Keratinocyte (primary cell): ENCODE results near the gene ME1. TPM values are rescaled to one million over a fixed set of nuclear protein-coding genes. Genes with fewer than 3 reads are reported as not detected.
"Not testable (repeated sequence)": the region's sequence is repeated elsewhere in the genome, so short reads cannot be mapped to it uniquely, and the experiment has no call there.

ENCODE experiments used
- DNase-seq: peaks from one replicate; pipeline ENCODE4 v3.0.0-alpha.2; 2011; ENCODE audit warnings: low read depth, missing footprints, low spot score
- FAIRE-seq: peaks from 2 replicates; lab custom pipeline; 2011; peaks lifted over from hg19 to GRCh38; lab: Jason Lieb, UNC
- H2AFZ ChIP-seq: 2 replicates; pipeline ENCODE4 v1.6.0; 2012; ENCODE audit warnings: low read length, control low read depth, inconsistent platforms; ENCODE audit not compliant: control insufficient read depth
- H3K27ac ChIP-seq: 2 replicates; pipeline ENCODE4 v1.5.1; 2011; ENCODE audit warnings: low read length; ENCODE audit not compliant: control insufficient read depth, insufficient read depth
- H3K27me3 ChIP-seq: 3 replicates; pipeline ENCODE4 v1.6.0; 2011; ENCODE audit warnings: low read length; ENCODE audit not compliant: control insufficient read depth, insufficient read depth; ENCODE audit errors: extremely low read depth
- H3K36me3 ChIP-seq, 2 experiments: 2 replicates in 1 of 2; 3 replicates in 1 of 2; pipeline ENCODE4 v1.5.1; 2011; ENCODE audit warnings: low read length in 2 of 2, mild to moderate bottlenecking in 1 of 2; ENCODE audit not compliant: control insufficient read depth in 2 of 2, insufficient read depth in 2 of 2; ENCODE audit errors: extremely low read depth in 1 of 2
- H3K4me1 ChIP-seq: 3 replicates; pipeline ENCODE4 v1.5.1; 2011; ENCODE audit warnings: low read length; ENCODE audit not compliant: control insufficient read depth, insufficient read depth; ENCODE audit errors: extremely low read depth
- H3K4me2 ChIP-seq: 3 replicates; pipeline ENCODE4 v1.6.0; 2011; ENCODE audit warnings: low read depth, low read length; ENCODE audit not compliant: control insufficient read depth, insufficient read depth; ENCODE audit errors: extremely low read depth
- H3K4me3 ChIP-seq, 3 experiments: fragments of 200-600 bp in 1 of 3; sonication (generic) in 1 of 3; 2 replicates in 2 of 3; 3 replicates in 1 of 3; pipeline ENCODE4 v1.5.1; 2011 to 2016; ENCODE audit warnings: low read length in 3 of 3, mild to moderate bottlenecking in 3 of 3, control low read depth in 2 of 3, inconsistent platforms in 1 of 3, low read depth in 1 of 3, mixed read lengths in 1 of 3, mixed run types in 1 of 3, moderate library complexity in 1 of 3; ENCODE audit not compliant: control insufficient read depth in 2 of 3, insufficient read depth in 2 of 3; ENCODE audit errors: extremely low read depth in 1 of 3
- H3K79me2 ChIP-seq: 2 replicates; pipeline ENCODE4 v1.6.0; 2012; ENCODE audit warnings: low read length; ENCODE audit not compliant: control insufficient read depth, insufficient read depth
- H3K9ac ChIP-seq: 3 replicates; pipeline ENCODE4 v1.6.0; 2011; ENCODE audit warnings: low read length; ENCODE audit not compliant: control insufficient read depth, insufficient read depth; ENCODE audit errors: extremely low read depth
- H3K9me1 ChIP-seq: 3 replicates; pipeline ENCODE4 v1.6.0; 2011; ENCODE audit warnings: low read length; ENCODE audit not compliant: control insufficient read depth, insufficient read depth; ENCODE audit errors: extremely low read depth
- H3K9me3 ChIP-seq: 2 replicates; pipeline ENCODE4 v1.5.1; 2012; ENCODE audit warnings: low read depth, low read length; ENCODE audit not compliant: control insufficient read depth
- H4K20me1 ChIP-seq: 3 replicates; pipeline ENCODE4 v1.6.0; 2011; ENCODE audit warnings: low read length; ENCODE audit not compliant: control insufficient read depth, insufficient read depth; ENCODE audit errors: extremely low read depth
- CTCF ChIP-seq, 3 experiments: IDR thresholded peaks in 1 of 3; conservative IDR thresholded peaks in 1 of 3; optimal IDR thresholded peaks in 1 of 3; 2 replicates in 2 of 3; 3 replicates in 1 of 3; pipeline versions ENCODE3 to v1.5.1; 2011; ENCODE audit warnings: low read length in 3 of 3, mild to moderate bottlenecking in 3 of 3, moderate library complexity in 2 of 3, control low read depth in 1 of 3, inconsistent platforms in 1 of 3; ENCODE audit not compliant: insufficient read depth in 2 of 3; ENCODE audit errors: extremely low read depth in 1 of 3
- EZH2 ChIP-seq: IDR thresholded peaks from one replicate; pipeline ENCODE4 v1.6.1; 2012; ENCODE audit warnings: inconsistent platforms, mild to moderate bottlenecking, low read length, moderate library complexity
- dilution Hi-C: fragments of 300-500 bp; cut with MboI; formaldehyde crosslinking; loops from one replicate; pipeline ENCODE4 v1.7.0; 2020; ENCODE audit warnings: low sequenced_read_pairs; ENCODE audit not compliant: extremely low pct_ligation_motif_present
- polyA plus RNA-seq, 5 experiments: library from polyadenylated mRNA; depleted of rRNA in 3 of 5; stranded (reverse) in 3 of 5; stranded (forward) in 1 of 5; unstranded in 1 of 5; fragments of >200 nt; gene quantifications; 1 replicate in 1 of 5; 2 replicates in 3 of 5; 3 replicates in 1 of 5; pipeline versions ENCODE4 v1.2.1 to v1.2.3, GENCODE V29; 2011 to 2012; ENCODE audit warnings: missing spikeins in 2 of 5, low read depth in 1 of 5, low replicate concordance in 1 of 5

ME1 gene
- polyA plus RNA-seq, 1 donor (not counting 4 experiments of a cell fraction or from before 2014, with no cell fraction given) = 27.7 TPM

GRCh38 chr6:83365931-83366330 lies 64.9 kb downstream of the ME1 start:
- Histone ChIP-seq H3K4me3 (no peak overlapping the region), H2AFZ (no peak overlapping the region), H3K4me1 (no peaks in the 10 kb centered on the region), H3K79me2 (no peaks in the 10 kb centered on the region), H3K4me2 (no peak overlapping the region), H3K27me3 (no peaks in the 10 kb centered on the region), H3K9me1 (no peaks in the 10 kb centered on the region), H3K27ac (no peak overlapping the region), H3K9me3 (no peaks in the 10 kb centered on the region), H4K20me1 (no peaks in the 10 kb centered on the region), H3K9ac (no peak overlapping the region), H3K36me3 (peaks cover under 1 to 3% of the 10 kb centered on the region in 2 experiments)
- dilution Hi-C loops = no loop called here
- TF ChIP-seq CTCF (optimal IDR thresholded peaks at IDR 0.05 in 1 of 3, IDR thresholded peaks at IDR 0.05 in 1 of 3, conservative IDR thresholded peaks at IDR 0.05 in 1 of 3; ENCODE audit: extremely low read depth in 1 of 3, insufficient read depth in 2 of 3, low read length in 3 of 3) (no peak), EZH2 (no peak)
- no peak for DNase-seq
- FAIRE-seq = no peak

GRCh38 chr6:83362349-83362748 lies 68.5 kb downstream of the ME1 start:
- H3K9me1 ChIP-seq, H3K4me1 ChIP-seq, H3K4me2 ChIP-seq, H3K4me3 ChIP-seq, H3K27me3 ChIP-seq, FAIRE-seq, H3K27ac ChIP-seq, H4K20me1 ChIP-seq, DNase-seq, H2AFZ ChIP-seq, H3K36me3 ChIP-seq, H3K9ac ChIP-seq, dilution Hi-C loops, H3K9me3 ChIP-seq, H3K79me2 ChIP-seq: not testable (repeated sequence)

GRCh38 chr6:83359638-83360037 lies 71.2 kb downstream of the ME1 start:
- Histone ChIP-seq H4K20me1 (no peaks in the 10 kb centered on the region), H3K79me2 (no peaks in the 10 kb centered on the region), H3K9ac (no peak overlapping the region), H3K27ac (no peak overlapping the region), H3K4me3 (no peak overlapping the region), H3K9me3 (peaks cover 2% of the 10 kb centered on the region), H3K9me1 (no peaks in the 10 kb centered on the region), H3K36me3 (peaks cover 3 to 6% of the 10 kb centered on the region in 2 experiments), H3K4me2 (no peak overlapping the region), H2AFZ (no peak overlapping the region), H3K27me3 (no peaks in the 10 kb centered on the region), H3K4me1 (no peaks in the 10 kb centered on the region)
- DNase-seq (no peak), FAIRE-seq (no peak)
- TF ChIP-seq EZH2 (no peak), CTCF (optimal IDR thresholded peaks at IDR 0.05 in 1 of 3, IDR thresholded peaks at IDR 0.05 in 1 of 3, conservative IDR thresholded peaks at IDR 0.05 in 1 of 3; ENCODE audit: extremely low read depth in 1 of 3, insufficient read depth in 2 of 3, low read length in 3 of 3) (no peak)
- dilution Hi-C loops = no loop called here
